Spleen (tissue), 7 donors: ENCODE measurements around the gene CCDC106.

Experiments
- CTCF ChIP-seq, 11 experiments: fragments of 200-600 bp in 7 of 11; fragments of 450-650 bp in 4 of 11; sonication (generic) in 4 of 11; IDR thresholded peaks in 8 of 11; conservative IDR thresholded peaks in 3 of 11; 1 replicate in 7 of 11; 2 replicates in 4 of 11; pipeline versions ENCODE4 v1.4.0 to v1.8.0; 2016 to 2021; ENCODE audit warnings: antibody characterized with exemption in 11 of 11, inconsistent platforms in 4 of 11, mild to moderate bottlenecking in 1 of 11
- POLR2A ChIP-seq, 3 donors: fragments of 450-650 bp; IDR thresholded peaks; one replicate each; pipeline ENCODE4 v1.5.1; 2017; ENCODE audit warnings: antibody characterized with exemption in 3 of 3, mild to moderate bottlenecking in 1 of 3
- POLR2AphosphoS5 ChIP-seq, 3 donors: sonication (generic); formaldehyde crosslinking; IDR thresholded peaks; one replicate each; pipeline ENCODE4 v1.5.1; 2017; ENCODE audit warnings: antibody characterized with exemption in 3 of 3
- donor health status: DM: no; HTN: no; CAD: no; lungs with moderate emphysema.
- donor health status: DM: no; HTN: no; CAD: no.
- donor health status: DM: no; HTN: no; CAD: no.

- no peak for TF ChIP-seq CTCF (IDR thresholded peaks at IDR 0.05 in 8 of 11, conservative IDR thresholded peaks at IDR 0.05 in 3 of 11)
- no peak for TF ChIP-seq POLR2AphosphoS5 (IDR thresholded peaks at IDR 0.05)
- no peak for TF ChIP-seq POLR2A (IDR thresholded peaks at IDR 0.05)
These were observed 38.7 kb upstream of the CCDC106 start for GRCh38 chr19:55609326-55609725.
